GM23338 (cell line): ENCODE results near the gene TOLLIP.

ENCODE experiments used
- CREB1 ChIP-seq: fragments of 250-450 bp; sonication (Bioruptor Pico); IDR thresholded peaks from 2 replicates; pipeline ENCODE4 v1.5.0; 2020; ENCODE audit warnings: low read depth, mild to moderate bottlenecking, moderate library complexity
- EZH2 ChIP-seq: fragments of 200-600 bp; sonication (generic); IDR thresholded peaks from one replicate; pipeline ENCODE4 v1.8.0; 2017; ENCODE audit warnings: antibody characterized with exemption, mild to moderate bottlenecking, low read depth; ENCODE audit not compliant: unreplicated experiment
- EZH2phosphoT487 ChIP-seq: fragments of 200-600 bp; sonication (generic); IDR thresholded peaks from one replicate; pipeline ENCODE4 v1.8.1; 2018; ENCODE audit warnings: antibody characterized with exemption; ENCODE audit not compliant: unreplicated experiment
- POLR2AphosphoS5 ChIP-seq: IDR thresholded peaks from 2 replicates; pipeline ENCODE4 v1.6.1; 2016; ENCODE audit warnings: antibody characterized with exemption, low read depth
- TF ChIP-seq, protein P1 (sequence below), 2 experiments: fragments of 200-600 bp in 1 of 2; sonication (generic) in 1 of 2; conservative IDR thresholded peaks; 2 replicates each; pipeline versions ENCODE4 v1.5.1 to v1.6.1; 2016 to 2017; ENCODE audit warnings: antibody characterized with exemption in 2 of 2, low read depth in 2 of 2, mild to moderate bottlenecking in 2 of 2, moderate library complexity in 1 of 2

DNA sequence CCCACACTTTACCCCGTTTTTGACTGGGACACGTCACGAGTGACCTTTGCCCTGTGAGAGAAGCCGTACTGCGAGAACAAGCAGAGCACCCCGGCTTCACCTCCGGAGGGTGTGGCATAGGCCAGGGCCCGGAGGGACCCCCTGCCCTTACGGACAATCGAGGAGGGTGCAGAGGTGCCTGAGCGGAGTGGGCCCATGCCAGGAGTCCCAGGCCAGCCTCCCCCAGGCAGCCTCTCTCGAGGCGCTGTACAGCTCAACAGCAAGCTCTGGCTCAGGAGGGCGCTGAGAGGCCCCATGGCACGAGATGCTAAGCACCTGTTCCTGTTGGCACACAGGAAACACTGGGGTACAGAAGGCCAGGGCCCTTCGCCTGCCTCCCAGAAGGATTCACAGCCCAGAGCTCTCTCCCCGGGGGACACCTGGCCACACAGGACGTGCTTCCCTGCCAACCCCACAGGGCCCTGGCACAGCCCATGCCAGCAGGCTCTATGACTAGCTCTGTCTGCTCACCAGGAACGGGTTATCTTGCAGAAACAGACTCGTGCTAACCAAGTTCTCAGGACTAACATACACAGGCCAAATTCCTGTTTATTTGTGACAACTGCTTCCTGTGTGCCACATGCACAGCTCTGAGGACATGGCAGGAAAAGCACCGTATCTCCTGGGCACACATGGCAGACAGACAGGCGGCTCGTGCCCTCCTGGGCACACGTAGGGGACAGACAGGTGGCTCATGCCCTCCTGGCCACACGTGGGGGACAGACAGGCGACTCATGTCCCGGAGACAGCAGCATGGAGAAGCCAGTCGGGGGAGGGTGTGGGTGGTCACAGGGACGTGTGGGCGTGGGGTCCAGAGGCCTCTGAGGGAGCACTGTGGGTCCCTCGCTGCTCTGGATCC lies 11.6 kb downstream of the TOLLIP start:
- TF ChIP-seq, protein P1, sequence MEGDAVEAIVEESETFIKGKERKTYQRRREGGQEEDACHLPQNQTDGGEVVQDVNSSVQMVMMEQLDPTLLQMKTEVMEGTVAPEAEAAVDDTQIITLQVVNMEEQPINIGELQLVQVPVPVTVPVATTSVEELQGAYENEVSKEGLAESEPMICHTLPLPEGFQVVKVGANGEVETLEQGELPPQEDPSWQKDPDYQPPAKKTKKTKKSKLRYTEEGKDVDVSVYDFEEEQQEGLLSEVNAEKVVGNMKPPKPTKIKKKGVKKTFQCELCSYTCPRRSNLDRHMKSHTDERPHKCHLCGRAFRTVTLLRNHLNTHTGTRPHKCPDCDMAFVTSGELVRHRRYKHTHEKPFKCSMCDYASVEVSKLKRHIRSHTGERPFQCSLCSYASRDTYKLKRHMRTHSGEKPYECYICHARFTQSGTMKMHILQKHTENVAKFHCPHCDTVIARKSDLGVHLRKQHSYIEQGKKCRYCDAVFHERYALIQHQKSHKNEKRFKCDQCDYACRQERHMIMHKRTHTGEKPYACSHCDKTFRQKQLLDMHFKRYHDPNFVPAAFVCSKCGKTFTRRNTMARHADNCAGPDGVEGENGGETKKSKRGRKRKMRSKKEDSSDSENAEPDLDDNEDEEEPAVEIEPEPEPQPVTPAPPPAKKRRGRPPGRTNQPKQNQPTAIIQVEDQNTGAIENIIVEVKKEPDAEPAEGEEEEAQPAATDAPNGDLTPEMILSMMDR (conservative IDR thresholded peaks at IDR 0.05; ENCODE audit: low read depth in 2 of 2) = no peak
- TF ChIP-seq EZH2 (no peak), POLR2AphosphoS5 (no peak), EZH2phosphoT487 (no peak), CREB1 (CRISPR knock-in tag) (no peak)
